GM12878 (cell line): ENCODE results near the gene SCYGR1.

Source experiments
- EZH2 ChIP-seq: IDR thresholded peaks from 2 replicates; pipeline ENCODE4 v1.6.1; 2012; ENCODE audit warnings: low read depth, mild to moderate bottlenecking, control low read depth, inconsistent platforms, low read length, borderline replicate concordance; ENCODE audit not compliant: control insufficient read depth
- POLR2A ChIP-seq: IDR thresholded peaks from 2 replicates; pipeline ENCODE4 v1.6.1; 2011; ENCODE audit warnings: low read depth, mild to moderate bottlenecking, low read length
- SIN3A ChIP-seq: IDR thresholded peaks from 2 replicates; pipeline ENCODE4 v1.6.1; 2012; ENCODE audit warnings: low read depth, low read length, improper control_type of control experiment
- TF ChIP-seq, protein P1 (sequence below), 3 experiments: IDR thresholded peaks in 2 of 3; conservative IDR thresholded peaks in 1 of 3; 2 replicates each; pipeline ENCODE4 v1.5.1; 2011; ENCODE audit warnings: low read depth in 3 of 3, low read length in 3 of 3, mild to moderate bottlenecking in 3 of 3, control low read depth in 2 of 3, moderate library complexity in 2 of 3, inconsistent platforms in 1 of 3, mixed read lengths in 1 of 3; ENCODE audit not compliant: control insufficient read depth in 2 of 3, insufficient read depth in 1 of 3; ENCODE audit errors: extremely low read depth in 1 of 3

- no peak for TF ChIP-seq SIN3A
- TF ChIP-seq POLR2A = no peak
- TF ChIP-seq EZH2 = no peak
- TF ChIP-seq, protein P1, sequence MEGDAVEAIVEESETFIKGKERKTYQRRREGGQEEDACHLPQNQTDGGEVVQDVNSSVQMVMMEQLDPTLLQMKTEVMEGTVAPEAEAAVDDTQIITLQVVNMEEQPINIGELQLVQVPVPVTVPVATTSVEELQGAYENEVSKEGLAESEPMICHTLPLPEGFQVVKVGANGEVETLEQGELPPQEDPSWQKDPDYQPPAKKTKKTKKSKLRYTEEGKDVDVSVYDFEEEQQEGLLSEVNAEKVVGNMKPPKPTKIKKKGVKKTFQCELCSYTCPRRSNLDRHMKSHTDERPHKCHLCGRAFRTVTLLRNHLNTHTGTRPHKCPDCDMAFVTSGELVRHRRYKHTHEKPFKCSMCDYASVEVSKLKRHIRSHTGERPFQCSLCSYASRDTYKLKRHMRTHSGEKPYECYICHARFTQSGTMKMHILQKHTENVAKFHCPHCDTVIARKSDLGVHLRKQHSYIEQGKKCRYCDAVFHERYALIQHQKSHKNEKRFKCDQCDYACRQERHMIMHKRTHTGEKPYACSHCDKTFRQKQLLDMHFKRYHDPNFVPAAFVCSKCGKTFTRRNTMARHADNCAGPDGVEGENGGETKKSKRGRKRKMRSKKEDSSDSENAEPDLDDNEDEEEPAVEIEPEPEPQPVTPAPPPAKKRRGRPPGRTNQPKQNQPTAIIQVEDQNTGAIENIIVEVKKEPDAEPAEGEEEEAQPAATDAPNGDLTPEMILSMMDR (IDR thresholded peaks at IDR 0.05 in 2 of 3, conservative IDR thresholded peaks at IDR 0.05 in 1 of 3; ENCODE audit: control insufficient read depth in 2 of 3, extremely low read depth in 1 of 3, insufficient read depth in 1 of 3, low read depth in 3 of 3, low read length in 3 of 3) = no peak
Observed at GRCh38 chr2:227436436-227437174, 48.9 kb upstream of the SCYGR1 start.
